GM23248 (cell line): Measurements from ENCODE around the gene IPO13. TPM values are rescaled to one million over a fixed set of nuclear protein-coding genes. Genes with fewer than 3 reads are reported as not detected.

ENCODE experiments used
- DNase-seq: peaks from one replicate; pipeline ENCODE4 v3.0.0-alpha.2; 2015
- H2AFZ ChIP-seq: fragments of 200-600 bp; sonication (generic); 2 replicates; pipeline ENCODE4 v1.6.1; 2016; ENCODE audit warnings: antibody characterized with exemption
- H3F3A ChIP-seq: fragments of 200-600 bp; sonication (generic); 2 replicates; pipeline ENCODE4 v1.6.1; 2016; ENCODE audit warnings: mild to moderate bottlenecking, antibody characterized with exemption, mixed run types; ENCODE audit not compliant: insufficient read depth
- H3K27ac ChIP-seq: fragments of 200-600 bp; sonication (generic); 2 replicates; pipeline ENCODE4 v1.5.1; 2016; ENCODE audit warnings: mild to moderate bottlenecking
- H3K27me3 ChIP-seq: fragments of 200-600 bp; sonication (generic); replicated peaks from 2 replicates; pipeline ENCODE4 v1.6.1; 2016; ENCODE audit warnings: mild to moderate bottlenecking; ENCODE audit not compliant: insufficient read depth
- H3K36me3 ChIP-seq: fragments of 200-600 bp; sonication (generic); 2 replicates; pipeline ENCODE4 v1.6.1; 2016; ENCODE audit warnings: low read depth, mild to moderate bottlenecking
- H3K4me1 ChIP-seq: fragments of 200-600 bp; sonication (generic); 2 replicates; pipeline ENCODE4 v1.6.1; 2016; ENCODE audit warnings: mild to moderate bottlenecking; ENCODE audit not compliant: insufficient read depth
- H3K4me2 ChIP-seq: fragments of 200-600 bp; sonication (generic); one replicate; pipeline ENCODE4 v1.6.1; 2016; ENCODE audit warnings: mild to moderate bottlenecking; ENCODE audit not compliant: unreplicated experiment
- H3K4me3 ChIP-seq: fragments of 200-600 bp; sonication (generic); 2 replicates; pipeline ENCODE4 v1.5.1; 2016; ENCODE audit warnings: mild to moderate bottlenecking
- H3K79me2 ChIP-seq: fragments of 200-600 bp; sonication (generic); 2 replicates; pipeline ENCODE4 v1.6.1; 2016; ENCODE audit warnings: mild to moderate bottlenecking; ENCODE audit not compliant: insufficient read depth
- H3K9ac ChIP-seq: fragments of 200-600 bp; sonication (generic); 2 replicates; pipeline ENCODE4 v1.6.1; 2016; ENCODE audit warnings: mild to moderate bottlenecking
- H3K9me2 ChIP-seq: fragments of 200-600 bp; sonication (generic); 2 replicates; pipeline ENCODE4 v1.6.1; 2016; ENCODE audit warnings: mixed run types, mild to moderate bottlenecking, moderate library complexity; ENCODE audit not compliant: insufficient read depth
- H3K9me3 ChIP-seq: fragments of 200-600 bp; sonication (generic); one replicate; pipeline ENCODE4 v1.6.1; 2017; ENCODE audit warnings: low read depth
- H4K20me1 ChIP-seq: fragments of 200-600 bp; sonication (generic); 2 replicates; pipeline ENCODE4 v1.6.0; 2016; ENCODE audit not compliant: insufficient read depth
- EZH2 ChIP-seq: fragments of 200-600 bp; sonication (generic); IDR thresholded peaks from 2 replicates; pipeline ENCODE4 v1.6.1; 2018; ENCODE audit warnings: antibody characterized with exemption, mild to moderate bottlenecking; ENCODE audit not compliant: insufficient read depth, poor library complexity, severe bottlenecking
- EZH2phosphoT487 ChIP-seq: fragments of 200-600 bp; sonication (generic); IDR thresholded peaks from 2 replicates; pipeline ENCODE4 v1.6.1; 2018; ENCODE audit warnings: antibody characterized with exemption, moderate library complexity, mild to moderate bottlenecking, low read depth; ENCODE audit not compliant: insufficient read depth
- WGBS, 2 experiments: methylation state at CpG; one replicate each; pipeline ENCODE4 v1.1.6; 2015 to 2017; ENCODE audit warnings: low lambda C conversion rate in 2 of 2, low coverage in 1 of 2; ENCODE audit errors: missing lambda C conversion rate in 2 of 2; 5-methylcytosine and 5-hydroxymethylcytosine counted together
- in situ Hi-C: fragments of 300-500 bp; cut with MboI; formaldehyde crosslinking; loops from 2 replicates; pipeline ENCODE4 v1.15.0; 2020
- polyA plus RNA-seq: library from polyadenylated mRNA; unstranded; fragments of >200 nt; fragmentation: Nextera tagmentation; extraction: Ambion mirVana; gene quantifications from 2 replicates; pipeline ENCODE4 v1.2.1, GENCODE V29; 2016
- total RNA-seq: library from RNA; depleted of rRNA; stranded (reverse); fragments of >200 nt; shearing (Covaris generic); gene quantifications from 2 replicates; pipeline ENCODE4 v1.2.3, GENCODE V29; 2014

Gene IPO13
- total and polyA plus RNA-seq, 2 experiments from 2014 or later = 21.0 to 29.4 TPM

DNA sequence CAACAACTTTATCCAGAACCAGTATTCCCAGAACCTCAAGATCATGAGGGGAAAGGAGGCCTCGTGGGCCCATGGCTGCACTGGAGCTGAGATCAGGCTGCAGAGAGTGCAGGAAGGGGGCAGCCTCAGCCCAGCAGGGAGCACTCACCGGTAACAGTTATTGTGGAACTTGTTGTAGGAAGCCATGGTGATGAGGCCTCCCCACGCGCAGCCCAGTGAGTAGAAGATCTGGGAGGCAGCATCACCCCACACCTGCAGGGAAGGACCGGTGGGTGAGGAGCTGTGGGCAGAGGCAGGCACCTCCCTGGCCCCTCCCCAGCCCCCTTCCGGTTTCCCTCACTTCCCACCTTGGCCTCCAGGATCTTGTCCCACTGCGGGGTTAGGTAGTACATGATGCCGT lies 55.4 kb downstream of the IPO13 start:
- no peaks in the 10 kb centered on the region for H3F3A ChIP-seq
- H3K79me2 ChIP-seq = no peaks in the 10 kb centered on the region
- TF ChIP-seq EZH2 (no peak), EZH2phosphoT487 (no peak)
- H3K9me3 ChIP-seq = no peaks in the 10 kb centered on the region
- no peaks in the 10 kb centered on the region for H3K27me3 ChIP-seq
- in situ Hi-C loops = no loop called here
- H3K4me1 ChIP-seq = 0 out of 2 replicates have a peak, but pooled peaks cover 3% of the 10 kb centered on the region
- H3K9me2 ChIP-seq = no peaks in the 10 kb centered on the region
- no peaks in the 10 kb centered on the region for H4K20me1 ChIP-seq
- no peak overlapping the region for H3K4me2 ChIP-seq
- no peak overlapping the region for H2AFZ ChIP-seq
- no peak overlapping the region for H3K27ac ChIP-seq
- peaks cover 3% of the 10 kb centered on the region; the same call in 1 of the 2 replicates for H3K36me3 ChIP-seq
- H3K4me3 ChIP-seq = no peak overlapping the region
- no peak overlapping the region for H3K9ac ChIP-seq
- 74 to 79% methylated on average over 7 to 8 of the region's 8 CpGs for WGBS, 2 experiments
- no peak for DNase-seq

DNA sequence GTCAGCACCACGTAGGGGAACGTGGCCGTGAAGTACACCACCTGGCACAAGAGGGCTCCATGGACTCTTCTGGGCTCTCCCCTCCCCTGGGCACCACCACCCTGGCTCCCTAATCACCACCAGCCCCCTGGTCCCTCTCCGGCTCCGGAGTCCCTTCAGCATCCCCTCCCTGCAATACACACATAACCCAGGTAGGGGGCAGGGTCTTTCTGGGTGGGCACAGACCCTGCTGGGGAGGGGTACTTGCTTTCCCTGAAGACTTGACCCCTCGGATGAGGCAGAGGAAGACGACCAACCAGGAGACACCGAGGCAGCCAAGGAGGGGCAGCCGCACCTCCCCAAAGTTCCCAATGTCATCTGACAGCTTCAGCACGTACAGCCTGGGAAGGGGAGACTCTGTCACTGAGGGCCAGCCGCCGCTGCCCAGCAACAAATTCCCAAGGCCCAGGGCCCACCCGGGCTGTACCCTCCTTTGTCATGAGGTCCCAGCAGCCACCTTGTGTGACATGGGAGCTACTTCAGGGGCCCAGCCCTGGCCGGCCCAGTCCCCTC lies 55.9 kb downstream of the IPO13 start:
- in situ Hi-C loops = no loop called here
- Histone ChIP-seq H3K4me2 (no peak overlapping the region), H4K20me1 (no peaks in the 10 kb centered on the region), H2AFZ (no peak overlapping the region), H3K9ac (no peak overlapping the region), H3K4me1 (0 out of 2 replicates have a peak, but pooled peaks cover 3% of the 10 kb centered on the region), H3K4me3 (no peak overlapping the region), H3K9me3 (no peaks in the 10 kb centered on the region), H3F3A (no peaks in the 10 kb centered on the region), H3K9me2 (no peaks in the 10 kb centered on the region), H3K27ac (no peak overlapping the region), H3K27me3 (no peaks in the 10 kb centered on the region), H3K79me2 (no peaks in the 10 kb centered on the region), H3K36me3 (peaks cover 3% of the 10 kb centered on the region; the same call in 1 of the 2 replicates)
- no peak for DNase-seq
- 65 to 79% methylated on average over 7 to 14 of the region's 14 CpGs for WGBS, 2 experiments
- no peak for TF ChIP-seq EZH2
- TF ChIP-seq EZH2phosphoT487 = no peak

DNA sequence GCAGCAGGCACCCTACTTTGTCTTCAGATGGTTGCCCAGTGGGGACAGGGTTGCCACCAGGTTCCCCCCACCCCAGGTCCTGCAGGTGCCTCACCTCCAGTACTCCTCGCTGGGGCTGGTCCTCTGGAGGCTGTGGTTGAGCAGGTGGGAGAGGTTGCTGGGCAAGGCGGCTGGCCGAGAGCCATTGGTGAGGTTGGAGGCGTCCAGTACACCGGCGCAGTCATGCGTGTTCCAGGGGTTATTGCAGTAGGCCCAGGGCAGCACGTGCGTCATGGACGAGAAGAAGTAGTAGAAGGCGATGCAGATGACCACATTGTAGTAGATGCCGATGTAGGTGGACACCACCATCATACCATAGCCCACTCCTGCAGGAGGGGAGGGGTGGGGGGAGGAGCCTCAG lies 61.5 kb downstream of the IPO13 start:
- Histone ChIP-seq H3K36me3 (no peaks in the 10 kb centered on the region), H3K4me2 (no peak overlapping the region), H3F3A (no peaks in the 10 kb centered on the region), H3K9me2 (no peaks in the 10 kb centered on the region), H3K4me1 (0 out of 2 replicates have a peak, but pooled peaks cover 3% of the 10 kb centered on the region), H3K9me3 (no peaks in the 10 kb centered on the region), H3K79me2 (no peaks in the 10 kb centered on the region), H3K27me3 (no peaks in the 10 kb centered on the region), H3K4me3 (no peak overlapping the region), H3K9ac (no peak overlapping the region), H3K27ac (no peak overlapping the region), H2AFZ (no peak overlapping the region), H4K20me1 (no peaks in the 10 kb centered on the region)
- in situ Hi-C loops = no loop called here
- TF ChIP-seq EZH2 (no peak), EZH2phosphoT487 (no peak)
- no peak for DNase-seq
- whole genome bisulfite sequencing, 2 experiments = 94 to 98% methylated on average over 12 of the region's 12 CpGs

DNA sequence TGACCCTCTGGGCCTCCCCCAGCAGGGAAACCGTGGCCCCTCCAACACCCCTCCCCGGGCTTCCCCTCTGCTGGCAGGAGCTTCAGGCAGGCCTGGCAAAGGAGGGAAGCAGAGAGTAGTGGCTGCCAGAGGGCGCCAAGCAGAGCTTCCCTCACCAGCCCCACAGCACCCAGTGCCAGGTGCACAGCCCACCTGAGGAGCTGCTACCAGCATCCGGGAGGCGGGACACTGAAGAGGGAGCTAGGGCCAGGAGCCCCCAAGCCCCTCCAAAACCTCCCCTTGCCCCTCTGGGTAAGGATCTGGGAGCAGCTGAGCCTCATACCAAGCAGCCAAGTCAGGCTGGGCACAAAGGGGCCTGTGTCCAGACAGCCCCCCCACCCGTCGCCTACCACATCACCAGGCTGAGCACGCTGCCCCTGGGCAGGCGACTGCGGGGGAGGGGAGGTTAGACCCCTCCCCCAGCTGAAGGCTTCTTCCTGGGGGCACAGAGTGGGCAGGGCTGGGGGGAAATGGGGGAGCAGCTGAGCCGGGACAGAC lies 64.3 kb downstream of the IPO13 start:
- H3F3A ChIP-seq = no peaks in the 10 kb centered on the region
- no peak overlapping the region for H3K9ac ChIP-seq
- H3K9me2 ChIP-seq = no peaks in the 10 kb centered on the region
- H3K36me3 ChIP-seq = no peaks in the 10 kb centered on the region
- H3K4me3 ChIP-seq = no peak overlapping the region
- H3K9me3 ChIP-seq = no peaks in the 10 kb centered on the region
- no peak for TF ChIP-seq EZH2
- TF ChIP-seq EZH2phosphoT487 = no peak
- H3K27ac ChIP-seq = no peak overlapping the region
- no peaks in the 10 kb centered on the region for H3K79me2 ChIP-seq
- 85% methylated on average over 8 to 11 of the region's 11 CpGs for WGBS, 2 experiments
- H3K4me2 ChIP-seq = no peak overlapping the region
- no peaks in the 10 kb centered on the region for H4K20me1 ChIP-seq
- DNase-seq = no peak
- H2AFZ ChIP-seq = no peak overlapping the region
- H3K4me1 ChIP-seq = 0 out of 2 replicates have a peak, but pooled peaks cover 1% of the 10 kb centered on the region
- in situ Hi-C loops = no loop called here
- no peaks in the 10 kb centered on the region for H3K27me3 ChIP-seq
